Lower leg skin (tissue), 4 donors: ENCODE measurements around the gene ADGRA3. TPM values are rescaled to one million over a fixed set of nuclear protein-coding genes. Genes with fewer than 3 reads are reported as not detected.

Experiments used
- DNase-seq, 2 donors: peaks; one replicate each; pipeline ENCODE4 v3.0.0-alpha.2; 2019; ENCODE audit warnings: low spot score in 2 of 2
- H3K4me3 ChIP-seq: fragments of 200-600 bp; sonication (generic); 2 replicates; pipeline ENCODE4 v1.5.1; 2017; ENCODE audit warnings: mild to moderate bottlenecking, low read depth; ENCODE audit not compliant: poor library complexity, severe bottlenecking
- CTCF ChIP-seq, 3 donors: fragments of 450-650 bp; IDR thresholded peaks; one replicate each; pipeline ENCODE4 v1.5.1; 2016; ENCODE audit warnings: antibody characterized with exemption in 3 of 3, mild to moderate bottlenecking in 3 of 3, moderate library complexity in 2 of 3
- POLR2A ChIP-seq, 2 donors: fragments of 450-650 bp; IDR thresholded peaks; one replicate each; pipeline ENCODE4 v1.6.1; 2016 to 2017; ENCODE audit warnings: antibody characterized with exemption in 2 of 2, mild to moderate bottlenecking in 1 of 2, moderate library complexity in 1 of 2
- WGBS, 2 donors: methylation state at CpG; one replicate each; pipeline ENCODE4 v1.1.5; 2018; 5-methylcytosine and 5-hydroxymethylcytosine counted together
- intact Hi-C: fragments of 100-400 bp; cut with DNase I; formaldehyde crosslinking; loops from one replicate; pipeline ENCODE4 v1.15.0; 2023; ENCODE audit warnings: low total_unique reads
- total RNA-seq, 4 donors: library from RNA; depleted of rRNA; stranded (reverse); fragments of >200 nt; gene quantifications; one replicate each; pipeline ENCODE4 v1.1.0, GENCODE V29; 2016

ADGRA3 gene
- total RNA-seq, 4 donors from 2014 or later: 8.4 to 14.9 (median 12.6) TPM

GRCh38 chr4:22428441-22428840, 87.4 kb downstream of the ADGRA3 start:
- no peak overlapping the region for H3K4me3 ChIP-seq
- WGBS, 2 donors: 95 to 97% methylated on average over 4 of the region's 4 CpGs
- TF ChIP-seq CTCF (IDR thresholded peaks at IDR 0.05): no peak
- TF ChIP-seq POLR2A (IDR thresholded peaks at IDR 0.05): no peak
- intact Hi-C loops: no loop called here
- no peak for DNase-seq

- no peak overlapping the region for H3K4me3 ChIP-seq
- intact Hi-C loops: no loop called here
- TF ChIP-seq POLR2A (IDR thresholded peaks at IDR 0.05): no peak
- TF ChIP-seq CTCF (IDR thresholded peaks at IDR 0.05): no peak
- 75 to 81% methylated on average over 3 of the region's 3 CpGs for WGBS, 2 donors
- DNase-seq: no peak
Measured at GRCh38 chr4:22427675-22428074, 88.2 kb downstream of the ADGRA3 start.

GRCh38 chr4:22420291-22420690, 95.6 kb downstream of the ADGRA3 start:
- H3K4me3 ChIP-seq: no peak overlapping the region
- WGBS, 2 donors: 96 to 98% methylated on average over 1 of the region's 1 CpG
- TF ChIP-seq POLR2A (IDR thresholded peaks at IDR 0.05) (no peak), CTCF (IDR thresholded peaks at IDR 0.05) (no peak)
- intact Hi-C loops: no loop called here
- DNase-seq: no peak

- TF ChIP-seq CTCF (IDR thresholded peaks at IDR 0.05): no peak
- no peak for TF ChIP-seq POLR2A (IDR thresholded peaks at IDR 0.05)
- H3K4me3 ChIP-seq: no peak overlapping the region
- WGBS, 2 donors: 77% methylated on average over 4 of the region's 4 CpGs
- intact Hi-C loops: no loop called here
- no peak for DNase-seq
Measured at GRCh38 chr4:22417408-22417807, 98.5 kb downstream of the ADGRA3 start.

- no peak for DNase-seq
- intact Hi-C loops: no loop called here
- WGBS, 2 donors: 37 to 43% methylated on average over 3 of the region's 3 CpGs
- no peak overlapping the region for H3K4me3 ChIP-seq
- TF ChIP-seq CTCF (IDR thresholded peaks at IDR 0.05) (no peak), POLR2A (IDR thresholded peaks at IDR 0.05) (no peak)
Measured at GRCh38 chr4:22416403-22416802, 99.5 kb downstream of the ADGRA3 start.

- no peak for TF ChIP-seq POLR2A (IDR thresholded peaks at IDR 0.05)
- TF ChIP-seq CTCF (IDR thresholded peaks at IDR 0.05): no peak
- intact Hi-C loops: loop anchor here (5.0 kb wide), 1 partner anchor 277 kb away; the partner anchor contains the start of gene GBA3
- no peak for DNase-seq
- WGBS, 2 donors: 64 to 69% methylated on average over 2 of the region's 2 CpGs
- H3K4me3 ChIP-seq: no peak overlapping the region
Measured at GRCh38 chr4:22414833-22415232, 101.0 kb downstream of the ADGRA3 start.
